ENCODE data around the gene SHANK2. TPM values are rescaled to one million over a fixed set of nuclear protein-coding genes. Genes with fewer than 3 reads are reported as not detected.

The SHANK2 gene
- total RNA-seq, 1 experiment from 2014 or later, result 0.71 TPM

DNA sequence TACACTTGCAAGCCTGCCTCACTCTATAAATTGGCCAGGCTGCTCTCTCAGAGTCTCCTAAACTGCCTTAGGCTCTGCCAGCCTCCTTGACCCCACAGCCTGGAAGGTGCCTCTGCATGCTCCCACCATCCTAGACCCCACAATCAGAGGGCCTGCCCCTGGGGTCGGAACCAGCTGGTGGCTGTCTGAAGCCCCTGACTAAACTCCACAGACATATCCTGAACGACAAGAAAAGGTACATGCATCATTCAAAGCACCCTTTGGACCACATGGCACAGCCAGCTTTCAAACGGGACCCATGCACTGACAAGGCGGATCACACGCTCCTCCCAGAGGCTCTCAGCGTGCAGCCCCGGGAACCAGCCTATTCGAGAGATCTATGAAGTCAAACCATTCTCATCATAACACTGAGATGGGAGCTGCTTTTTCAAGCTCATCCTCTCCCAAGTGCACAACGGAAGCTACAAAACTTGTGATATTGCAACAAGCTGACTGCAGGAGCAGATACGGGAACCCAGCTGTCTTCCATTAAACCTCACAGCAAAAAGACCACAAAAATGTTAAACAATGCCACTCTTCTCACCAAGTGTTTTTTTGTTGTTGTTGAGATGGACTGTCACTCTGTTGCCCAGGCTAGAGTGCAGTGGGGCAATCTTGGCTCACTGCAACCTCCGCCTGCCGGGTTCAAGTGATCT, 8.1 kb downstream of the SHANK2 start:
- ChIA-PET CTCF (no interaction called here), POLR2A (ENCODE audit: low non-redundant PET) (no interaction called here)
- Histone ChIP-seq H3K4me1 (ENCODE audit: insufficient read depth, low read length, poor library complexity, severe bottlenecking) (peaks cover 16% of the 10 kb centered on the region), H3K27me3 (replicated peaks; ENCODE audit: insufficient read depth, low read depth, low read length, poor library complexity) (peaks cover 6% of the 10 kb centered on the region), H3K27ac (ENCODE audit: low read depth, low read length, poor library complexity, severe bottlenecking) (no peak overlapping the region), H3K36me3 (ENCODE audit: insufficient read depth, low read length, poor library complexity, severe bottlenecking) (no peaks in the 10 kb centered on the region), H3K4me3 (ENCODE audit: low read depth, low read length, poor library complexity, severe bottlenecking) (no peak overlapping the region), H3K9me3 (ENCODE audit: low read depth, low read length, poor library complexity, severe bottlenecking) (no peaks in the 10 kb centered on the region)
- intact Hi-C loops (cut with micrococcal nuclease; ENCODE audit: unreplicated experiment), result no loop called here
- BruUV-seq (replicated peaks), result no TSS peak
- no peak for DNase-seq (ENCODE audit: low spot score)
- TF ChIP-seq EZH2 (IDR thresholded peaks at IDR 0.05; ENCODE audit: borderline replicate concordance, low read depth, low read length, poor library complexity, severe bottlenecking), result no peak
- TF ChIP-seq, protein P1, sequence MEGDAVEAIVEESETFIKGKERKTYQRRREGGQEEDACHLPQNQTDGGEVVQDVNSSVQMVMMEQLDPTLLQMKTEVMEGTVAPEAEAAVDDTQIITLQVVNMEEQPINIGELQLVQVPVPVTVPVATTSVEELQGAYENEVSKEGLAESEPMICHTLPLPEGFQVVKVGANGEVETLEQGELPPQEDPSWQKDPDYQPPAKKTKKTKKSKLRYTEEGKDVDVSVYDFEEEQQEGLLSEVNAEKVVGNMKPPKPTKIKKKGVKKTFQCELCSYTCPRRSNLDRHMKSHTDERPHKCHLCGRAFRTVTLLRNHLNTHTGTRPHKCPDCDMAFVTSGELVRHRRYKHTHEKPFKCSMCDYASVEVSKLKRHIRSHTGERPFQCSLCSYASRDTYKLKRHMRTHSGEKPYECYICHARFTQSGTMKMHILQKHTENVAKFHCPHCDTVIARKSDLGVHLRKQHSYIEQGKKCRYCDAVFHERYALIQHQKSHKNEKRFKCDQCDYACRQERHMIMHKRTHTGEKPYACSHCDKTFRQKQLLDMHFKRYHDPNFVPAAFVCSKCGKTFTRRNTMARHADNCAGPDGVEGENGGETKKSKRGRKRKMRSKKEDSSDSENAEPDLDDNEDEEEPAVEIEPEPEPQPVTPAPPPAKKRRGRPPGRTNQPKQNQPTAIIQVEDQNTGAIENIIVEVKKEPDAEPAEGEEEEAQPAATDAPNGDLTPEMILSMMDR (conservative IDR thresholded peaks at IDR 0.05; ENCODE audit: low read depth, low read length), result no peak

DNA sequence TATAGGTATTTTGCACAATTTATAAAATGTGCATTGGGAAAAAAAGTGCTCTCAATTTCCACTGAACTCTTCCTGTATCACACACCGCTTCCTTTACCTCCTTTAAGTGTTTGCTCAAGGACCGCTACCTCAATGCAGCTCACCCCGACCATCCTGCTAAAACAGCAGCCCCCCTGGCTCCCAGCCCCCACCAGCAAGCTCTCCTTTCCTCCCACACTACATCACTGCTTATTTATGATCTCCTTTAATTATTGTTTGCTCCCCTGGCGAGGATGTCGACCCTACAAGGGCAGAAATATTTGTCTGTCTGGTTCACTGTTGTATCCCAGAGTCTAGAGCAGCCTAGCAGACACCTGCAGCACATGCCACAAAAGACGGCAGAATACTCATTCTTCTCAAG, 10.0 kb downstream of the SHANK2 start:
- Histone ChIP-seq H3K4me3 (ENCODE audit: low read depth, low read length, poor library complexity, severe bottlenecking) (no peak overlapping the region), H3K4me1 (ENCODE audit: insufficient read depth, low read length, poor library complexity, severe bottlenecking) (peaks cover 16% of the 10 kb centered on the region), H3K9me3 (ENCODE audit: low read depth, low read length, poor library complexity, severe bottlenecking) (no peaks in the 10 kb centered on the region), H3K27me3 (replicated peaks; ENCODE audit: insufficient read depth, low read depth, low read length, poor library complexity) (no peaks in the 10 kb centered on the region), H3K36me3 (ENCODE audit: insufficient read depth, low read length, poor library complexity, severe bottlenecking) (no peaks in the 10 kb centered on the region), H3K27ac (ENCODE audit: low read depth, low read length, poor library complexity, severe bottlenecking) (no peak overlapping the region)
- ChIA-PET POLR2A (ENCODE audit: low non-redundant PET) (no interaction called here), CTCF (no interaction called here)
- no TSS peak for BruUV-seq (replicated peaks)
- TF ChIP-seq EZH2 (IDR thresholded peaks at IDR 0.05; ENCODE audit: borderline replicate concordance, low read depth, low read length, poor library complexity, severe bottlenecking), result no peak
- TF ChIP-seq, protein P1 (conservative IDR thresholded peaks at IDR 0.05; ENCODE audit: low read depth, low read length), result no peak
- no peak for DNase-seq (ENCODE audit: low spot score)
- intact Hi-C loops (cut with micrococcal nuclease; ENCODE audit: unreplicated experiment), result no loop called here

DNA sequence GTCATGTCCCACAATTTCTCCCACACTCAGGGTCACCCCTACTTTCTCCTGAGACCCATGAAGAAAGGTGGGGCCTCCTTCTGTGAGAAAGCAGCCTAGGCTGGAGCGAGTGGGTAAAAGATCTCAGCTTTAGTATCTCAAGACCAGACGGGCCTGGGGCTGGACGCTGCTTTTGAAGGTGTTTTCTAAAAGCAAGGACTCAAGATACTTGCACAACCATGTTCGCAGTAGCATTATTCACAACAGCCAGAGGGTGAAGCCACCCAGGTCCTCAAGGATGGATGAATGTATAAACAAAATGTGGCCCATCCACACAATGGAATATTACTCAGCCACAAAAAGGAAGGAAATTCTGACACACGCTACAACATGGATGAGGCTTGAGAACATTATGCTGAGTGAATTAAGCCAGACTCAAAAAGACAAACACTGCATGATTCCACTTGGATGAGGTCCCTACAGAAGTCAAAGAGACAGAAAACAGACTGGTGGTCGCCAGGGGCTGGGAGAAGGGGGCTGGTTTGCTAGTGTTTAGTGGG, 10.6 kb downstream of the SHANK2 start:
- intact Hi-C loops (cut with micrococcal nuclease; ENCODE audit: unreplicated experiment), result no loop called here

More for the DNA sequence above, 10.6 kb downstream of the SHANK2 start:
- BruUV-seq (replicated peaks), result no TSS peak
- H3K9me3 ChIP-seq (ENCODE audit: low read depth, low read length, poor library complexity, severe bottlenecking), result no peaks in the 10 kb centered on the region
- H3K4me3 ChIP-seq (ENCODE audit: low read depth, low read length, poor library complexity, severe bottlenecking), result no peak overlapping the region
- H3K27me3 ChIP-seq (replicated peaks; ENCODE audit: insufficient read depth, low read depth, low read length, poor library complexity), result no peaks in the 10 kb centered on the region
- H3K36me3 ChIP-seq (ENCODE audit: insufficient read depth, low read length, poor library complexity, severe bottlenecking), result no peaks in the 10 kb centered on the region
- TF ChIP-seq EZH2 (IDR thresholded peaks at IDR 0.05; ENCODE audit: borderline replicate concordance, low read depth, low read length, poor library complexity, severe bottlenecking), result no peak
- TF ChIP-seq, protein P1 (conservative IDR thresholded peaks at IDR 0.05; ENCODE audit: low read depth, low read length), result no peak
- peaks cover 16% of the 10 kb centered on the region for H3K4me1 ChIP-seq (ENCODE audit: insufficient read depth, low read length, poor library complexity, severe bottlenecking)
- CTCF ChIA-PET, result no interaction called here
- DNase-seq (ENCODE audit: low spot score), result no peak
- H3K27ac ChIP-seq (ENCODE audit: low read depth, low read length, poor library complexity, severe bottlenecking), result peak overlapping the region; percentile 42
- POLR2A ChIA-PET (ENCODE audit: low non-redundant PET), result no interaction called here
